IMR-90 (cell line): Measurements from ENCODE around the gene CELA1. TPM values are rescaled to one million over a fixed set of nuclear protein-coding genes. Genes with fewer than 3 reads are reported as not detected.

Source experiments
- ATAC-seq: fragments of 200-7000 bp; cut with Tn5 transposase; 2 replicates; pipeline ENCODE4 v1.9.1; 2020; ENCODE audit warnings: low read depth, mild to moderate bottlenecking, moderate library complexity
- BruUV-seq: library from RNA; stranded (reverse); fragments of 400-500 nt; replicated peaks from 2 replicates; lab custom pipeline; 2021; lab: Mats Ljungman, UMichigan
- CTCF ChIA-PET: fragments of 300-600 bp; formaldehyde crosslinking; extraction: SDS; loops from one replicate; lab custom pipeline; 2021; ENCODE audit warnings: antibody characterized with exemption; lab: Yijun Ruan, JAX
- POLR2A ChIA-PET: fragments of 300-600 bp; sonication (Branson Sonifier 250); formaldehyde crosslinking; loops from one replicate; lab custom pipeline; 2022; ENCODE audit warnings: antibody characterized with exemption; ENCODE audit not compliant: unreplicated experiment; lab: Charles Lee
- DNase-seq: peaks from one replicate; pipeline ENCODE4 v3.0.0; 2013
- H2AFZ ChIP-seq: replicated peaks from 2 replicates; pipeline ENCODE3; 2013; ENCODE audit warnings: low read length, mild to moderate bottlenecking; ENCODE audit not compliant: poor library complexity
- H2AK5ac ChIP-seq: 2 replicates; pipeline ENCODE4 v1.6.1; 2013; ENCODE audit warnings: low read depth, low read length, inconsistent platforms
- H2AK9ac ChIP-seq: replicated peaks from 2 replicates; pipeline ENCODE3; 2013; ENCODE audit warnings: mild to moderate bottlenecking, low read depth, low read length, moderate library complexity; ENCODE audit not compliant: poor library complexity
- H2BK120ac ChIP-seq: 2 replicates; pipeline ENCODE4 v1.6.1; 2013; ENCODE audit warnings: low read depth, low read length, inconsistent platforms
- H2BK15ac ChIP-seq: 3 replicates; pipeline ENCODE4 v1.6.1; 2013; ENCODE audit warnings: low read depth, low read length, inconsistent platforms
- H2BK20ac ChIP-seq: 2 replicates; pipeline ENCODE4 v1.6.1; 2013; ENCODE audit warnings: low read depth, mild to moderate bottlenecking, inconsistent platforms, low read length, moderate library complexity
- H2BK5ac ChIP-seq: 2 replicates; pipeline ENCODE4 v1.6.1; 2013; ENCODE audit warnings: mild to moderate bottlenecking, low read depth, low read length, inconsistent platforms; ENCODE audit not compliant: poor library complexity, severe bottlenecking
- H3K14ac ChIP-seq: replicated peaks from 2 replicates; pipeline ENCODE4 v1.6.1; 2013; ENCODE audit warnings: low read depth, low read length, inconsistent platforms
- H3K18ac ChIP-seq: 2 replicates; pipeline ENCODE4 v1.6.1; 2013; ENCODE audit warnings: low read depth, low read length, control low read depth
- H3K23ac ChIP-seq: 2 replicates; pipeline ENCODE4 v1.6.1; 2013; ENCODE audit warnings: low read depth, low read length, inconsistent platforms
- H3K27ac ChIP-seq: 2 replicates; pipeline ENCODE4 v1.5.1; 2013; ENCODE audit warnings: mild to moderate bottlenecking, control low read depth, low read length; ENCODE audit not compliant: insufficient read depth
- H3K27me3 ChIP-seq: 2 replicates; pipeline ENCODE4 v1.6.1; 2013; ENCODE audit warnings: low read length; ENCODE audit not compliant: control insufficient read depth, insufficient read depth
- H3K36me3 ChIP-seq: 2 replicates; pipeline ENCODE4 v1.6.1; 2013; ENCODE audit warnings: low read length, mixed read lengths; ENCODE audit not compliant: control insufficient read depth, insufficient read depth
- H3K4ac ChIP-seq: 2 replicates; pipeline ENCODE4 v1.6.1; 2013; ENCODE audit warnings: low read depth, low read length, inconsistent platforms
- H3K4me1 ChIP-seq: 2 replicates; pipeline ENCODE4 v1.6.1; 2013; ENCODE audit warnings: low read length, mixed read lengths; ENCODE audit not compliant: control insufficient read depth, insufficient read depth
- H3K4me2 ChIP-seq: 2 replicates; pipeline ENCODE4 v1.6.1; 2013; ENCODE audit warnings: low read depth, mild to moderate bottlenecking, control low read depth, low read length, moderate library complexity
- H3K4me3 ChIP-seq: 2 replicates; pipeline ENCODE4 v1.5.1; 2013; ENCODE audit warnings: low read depth, mild to moderate bottlenecking, control low read depth, low read length, moderate library complexity; ENCODE audit not compliant: insufficient read depth
- H3K56ac ChIP-seq: 2 replicates; pipeline ENCODE4 v1.6.1; 2013; ENCODE audit warnings: low read length, inconsistent platforms; ENCODE audit not compliant: insufficient read depth; ENCODE audit errors: extremely low read depth
- H3K79me1 ChIP-seq, 2 experiments: 2 replicates each; pipeline ENCODE4 v1.6.1; 2013; ENCODE audit warnings: low read length in 2 of 2, inconsistent platforms in 1 of 2, low read depth in 1 of 2
- H3K9ac ChIP-seq: 2 replicates; pipeline ENCODE4 v1.6.1; 2013; ENCODE audit warnings: low read depth, low read length, control low read depth
- H3K9me1 ChIP-seq: 2 replicates; pipeline ENCODE4 v1.6.1; 2013; ENCODE audit warnings: low read length, inconsistent platforms; ENCODE audit not compliant: insufficient read depth
- H3K9me3 ChIP-seq: 2 replicates; pipeline ENCODE4 v1.6.1; 2013; ENCODE audit warnings: low read length; ENCODE audit not compliant: control insufficient read depth, insufficient read depth
- H4K20me1 ChIP-seq: 2 replicates; pipeline ENCODE4 v1.6.1; 2013; ENCODE audit warnings: low read length, inconsistent platforms; ENCODE audit not compliant: insufficient read depth
- H4K5ac ChIP-seq: 2 replicates; pipeline ENCODE4 v1.6.1; 2013; ENCODE audit warnings: mild to moderate bottlenecking, low read depth, low read length, control low read depth
- H4K8ac ChIP-seq, 2 experiments: 2 replicates each; pipeline ENCODE4 v1.6.1; 2013; ENCODE audit warnings: low read depth in 2 of 2, low read length in 2 of 2, control low read depth in 1 of 2, inconsistent platforms in 1 of 2
- H4K91ac ChIP-seq: 2 replicates; pipeline ENCODE4 v1.6.1; 2013; ENCODE audit warnings: low read depth, low read length, inconsistent platforms; ENCODE audit not compliant: insufficient read depth
- CTCF ChIP-seq: conservative IDR thresholded peaks from 2 replicates; pipeline ENCODE4 v1.5.1; 2012; ENCODE audit warnings: mild to moderate bottlenecking, low read depth, low read length, improper control_type of control experiment
- MAFK ChIP-seq: IDR thresholded peaks from 2 replicates; pipeline ENCODE4 v1.6.1; 2012; ENCODE audit warnings: low read depth, low read length, improper control_type of control experiment
- RAD21 ChIP-seq: IDR thresholded peaks from 2 replicates; pipeline ENCODE4 v1.6.1; 2012; ENCODE audit warnings: low read length, improper control_type of control experiment
- RCOR1 ChIP-seq: IDR thresholded peaks from 2 replicates; pipeline ENCODE4 v1.6.1; 2012; ENCODE audit warnings: mild to moderate bottlenecking, low read length, improper control_type of control experiment; ENCODE audit not compliant: insufficient replicate concordance
- SMC3 ChIP-seq: fragments of 150-350 bp; IDR thresholded peaks from 2 replicates; pipeline ENCODE4 v1.6.1; 2016; ENCODE audit warnings: low read depth, mild to moderate bottlenecking, antibody characterized with exemption, low read length, moderate library complexity
- WGBS, 2 experiments: methylation state at CpG; one replicate each; pipeline versions ENCODE4 v1.1.5 to v1.1.7; 2013; ENCODE audit warnings: missing lambda C conversion rate in 2 of 2; ENCODE audit not compliant: insufficient read length in 1 of 2; ENCODE audit errors: extremely low coverage in 2 of 2; 5-methylcytosine and 5-hydroxymethylcytosine counted together
- dilution Hi-C: fragments of 300-500 bp; cut with HindIII; formaldehyde crosslinking; loops from one replicate; pipeline ENCODE4 v1.14.3; 2018; ENCODE audit warnings: low sequenced_read_pairs; ENCODE audit not compliant: unreplicated experiment
- in situ Hi-C: fragments of 300-500 bp; cut with MboI; formaldehyde crosslinking; loops from 3 replicates; pipeline ENCODE4 v1.14.3; 2019; ENCODE audit warnings: low sequenced_read_pairs, inconsistent platforms, mixed read lengths
- intact Hi-C: fragments of 100-400 bp; cut with micrococcal nuclease; formaldehyde crosslinking; loops from 2 replicates; pipeline ENCODE4 v1.10.0; 2022
- polyA plus RNA-seq, 3 experiments: library from polyadenylated mRNA; depleted of rRNA; stranded (reverse); fragments of >200 nt; gene quantifications; 2 replicates each; pipeline ENCODE4 v1.2.3, GENCODE V29; 2012; ENCODE audit warnings: low replicate concordance in 1 of 3
- total RNA-seq: library from RNA; depleted of rRNA; stranded (reverse); fragments of >200 nt; gene quantifications from 2 replicates; pipeline ENCODE4 v1.2.3, GENCODE V29; 2012

The CELA1 gene
- total and polyA plus RNA-seq, 2 of the 4 experiments (the other 2 are of a cell fraction): not detected

- TF ChIP-seq RCOR1: no peak
- no peak for TF ChIP-seq MAFK
These were observed 45.0 kb upstream of the CELA1 start, which contains the start of gene GALNT6 (continued) for GRCh38 chr12:51391283-51392123.

GRCh38 chr12:51390891-51391282, 44.4 kb upstream of the CELA1 start:
- POLR2A ChIA-PET: no interaction called here
- no CpG with 5 or more reads among the region's 8 CpGs for WGBS, 2 experiments
- H3K56ac ChIP-seq: no peak overlapping the region
- peak overlapping the region; percentile 6 for H4K5ac ChIP-seq
- H2AK5ac ChIP-seq: peak overlapping the region; percentile 78
- peak overlapping the region; percentile 75 for H3K4ac ChIP-seq
- in situ Hi-C loops: no loop called here
- H3K9ac ChIP-seq: peak overlapping the region; percentile 30; the same call in 1 of the 2 replicates
- H4K91ac ChIP-seq: peak overlapping the region; percentile 70
- peak overlapping the region; percentile 71 for H2BK120ac ChIP-seq
- H3K27me3 ChIP-seq: no peaks in the 10 kb centered on the region
- peak overlapping the region; percentile 81 for H4K8ac ChIP-seq
- CTCF ChIA-PET: interaction anchor here (1.6 kb wide), 1 partner anchor 16 kb away, joined by 3 read pairs; no protein-coding TSS in a partner anchor
- no peaks in the 10 kb centered on the region for H3K9me3 ChIP-seq
- H3K79me1 ChIP-seq: peaks cover 0 to 32% of the 10 kb centered on the region in 2 experiments; a peak in 2 of 4 replicates
- no peak overlapping the region; the same call in 1 of the 2 replicates for H3K27ac ChIP-seq
- H3K4me2 ChIP-seq: peak overlapping the region; percentile 72
- no peaks in the 10 kb centered on the region for H3K36me3 ChIP-seq
- H3K18ac ChIP-seq: peak overlapping the region; percentile 5; the same call in 1 of the 2 replicates
- ATAC-seq: peak; percentile 1; the same call in 1 of the 2 replicates
- peak overlapping the region; percentile 48; the same call in 1 of the 2 replicates for H3K4me3 ChIP-seq
- intact Hi-C loops: no loop called here
- H4K20me1 ChIP-seq: no peaks in the 10 kb centered on the region
- H3K9me1 ChIP-seq: peaks cover 30% of the 10 kb centered on the region
- peak overlapping the region; percentile 89 for H2AFZ ChIP-seq
- peak overlapping the region; percentile 57 for H2BK20ac ChIP-seq
- H2AK9ac ChIP-seq: peak overlapping the region; percentile 85
- H3K14ac ChIP-seq: peak overlapping the region; percentile 16
- TF ChIP-seq RCOR1 (no peak), SMC3 (no peak), RAD21 (no peak), CTCF (no peak)
- peak overlapping the region; percentile 59; the same call in 1 of the 3 replicates for H2BK15ac ChIP-seq
- peak overlapping the region; percentile 44 for H3K23ac ChIP-seq
- H2BK5ac ChIP-seq: peak overlapping the region; percentile 39
- no TSS peak for BruUV-seq
- no peak for DNase-seq
- dilution Hi-C loops: no loop called here
- H3K4me1 ChIP-seq: peaks cover 21% of the 10 kb centered on the region
